GM04504 (cell line): Measurements from ENCODE around the gene MYBBP1A.

ENCODE experiments used
- DNase-seq: peaks from one replicate; pipeline ENCODE4 v3.0.0-alpha.2; 2012; ENCODE audit warnings: low read depth

MYBBP1A gene

GRCh38 chr17:4499431-4500190 is 55.6 kb downstream of the MYBBP1A start:
- no peak for DNase-seq

GRCh38 chr17:4498461-4499397 is 56.5 kb downstream of the MYBBP1A start, which contains the start of gene SPNS2:
Gene SPNS2, plus strand, starts transcription at chr17:4498881. Its CDS starts 167 bp downstream, at chr17:4499048.
- DNase-seq = no peak

DNA sequence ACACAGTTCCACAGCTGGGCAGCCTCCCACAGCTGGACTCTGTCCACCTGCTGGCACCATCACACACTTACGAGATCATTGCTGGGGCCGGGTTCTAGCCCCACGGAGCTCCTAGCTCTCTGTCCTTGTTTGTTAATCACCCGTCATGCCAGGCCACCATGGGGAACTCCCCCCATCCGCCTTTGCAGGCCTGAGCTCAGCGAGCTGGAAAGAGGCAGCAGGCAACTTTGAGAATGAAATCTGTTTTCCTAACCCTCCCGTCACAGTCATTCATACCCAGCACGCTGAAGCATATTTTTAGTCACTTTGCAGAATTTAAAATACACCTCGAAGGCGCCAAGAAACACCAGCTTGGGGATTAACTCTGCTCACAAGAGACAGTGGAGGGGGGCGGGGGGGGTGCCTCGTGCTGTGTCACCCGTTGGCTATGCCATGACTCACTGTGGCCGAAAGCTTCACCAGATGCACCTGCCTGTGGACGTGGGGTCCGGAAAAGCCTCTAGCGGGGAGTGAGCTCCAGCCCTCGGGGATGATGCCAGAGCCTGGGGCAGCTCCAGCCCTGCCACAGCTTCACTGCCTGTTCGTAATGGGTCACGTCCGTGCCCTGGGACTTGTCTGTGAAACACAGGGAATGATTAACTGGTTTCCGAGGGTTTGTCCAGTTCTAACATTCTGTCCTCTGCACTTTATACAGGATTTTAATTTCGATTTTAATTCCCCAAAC is 57.9 kb downstream of the MYBBP1A start:
- DNase-seq = no peak

DNA sequence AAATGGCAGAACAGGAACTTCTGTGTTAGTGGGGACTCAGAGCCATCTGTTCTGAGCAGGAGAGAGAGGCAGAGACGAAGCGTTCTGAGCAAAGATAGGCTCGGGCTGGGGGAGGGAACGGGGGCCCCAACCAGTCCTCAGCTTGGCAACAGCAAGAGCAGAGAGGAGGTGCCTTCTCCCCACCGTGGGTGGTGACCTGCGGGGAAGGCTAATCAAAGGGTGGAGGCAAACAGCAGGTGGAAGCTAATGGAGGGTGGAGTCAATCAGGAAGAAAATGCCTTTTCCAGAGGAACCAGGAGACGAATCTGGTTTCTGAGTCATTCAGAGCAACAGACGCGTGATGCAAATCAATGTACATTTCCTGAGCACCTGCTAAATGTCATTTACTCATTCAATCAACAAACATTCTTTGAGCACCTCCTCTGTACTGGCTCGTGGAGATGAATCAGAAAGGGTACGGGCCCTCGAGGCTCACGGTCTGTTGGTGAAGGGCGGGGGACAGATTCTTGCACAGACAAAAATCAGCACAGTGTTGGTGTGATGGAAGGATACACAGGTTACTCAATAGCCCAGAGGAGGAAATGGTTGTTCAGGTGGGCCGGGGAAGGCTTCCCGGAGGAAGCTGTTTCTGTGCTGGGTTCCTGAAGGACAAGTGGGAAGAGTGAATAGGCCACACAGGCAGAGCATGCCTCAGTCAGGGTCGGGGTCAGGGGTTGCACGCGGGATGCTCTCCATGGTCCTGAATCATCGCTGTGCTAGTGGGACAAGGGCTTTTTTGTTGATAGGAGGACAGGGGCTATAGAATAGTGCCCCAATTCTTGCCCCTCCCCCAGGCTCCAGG is 62.2 kb downstream of the MYBBP1A start:
- no peak for DNase-seq

DNA sequence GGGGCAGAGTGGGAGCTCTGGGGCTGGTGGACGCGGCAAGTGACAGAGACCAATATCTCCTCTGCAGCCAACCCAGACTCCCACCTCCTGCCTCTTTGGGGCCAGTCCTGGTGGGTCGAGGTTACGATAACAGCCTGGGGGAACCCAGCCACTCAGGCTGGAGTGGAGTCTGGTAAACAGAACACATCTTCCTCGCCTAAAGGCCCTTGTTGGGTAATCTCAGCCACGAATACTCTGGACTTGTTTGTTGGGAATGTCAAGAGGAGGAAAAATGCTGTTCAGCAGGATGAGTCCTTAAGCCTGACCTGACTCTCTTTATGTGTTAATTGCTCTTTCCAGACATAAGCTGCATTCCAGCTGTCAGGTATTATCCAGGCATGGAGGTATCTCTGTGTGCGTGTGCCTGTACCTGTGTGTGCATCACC is 64.5 kb downstream of the MYBBP1A start:
- no peak for DNase-seq

GRCh38 chr17:4490109-4490591 is 65.0 kb downstream of the MYBBP1A start:
- no peak for DNase-seq

- DNase-seq = no peak
Measured at GRCh38 chr17:4488989-4489595, 66.1 kb downstream of the MYBBP1A start.
